ENCODE results near the gene TMEM72.

Gene TMEM72

DNA sequence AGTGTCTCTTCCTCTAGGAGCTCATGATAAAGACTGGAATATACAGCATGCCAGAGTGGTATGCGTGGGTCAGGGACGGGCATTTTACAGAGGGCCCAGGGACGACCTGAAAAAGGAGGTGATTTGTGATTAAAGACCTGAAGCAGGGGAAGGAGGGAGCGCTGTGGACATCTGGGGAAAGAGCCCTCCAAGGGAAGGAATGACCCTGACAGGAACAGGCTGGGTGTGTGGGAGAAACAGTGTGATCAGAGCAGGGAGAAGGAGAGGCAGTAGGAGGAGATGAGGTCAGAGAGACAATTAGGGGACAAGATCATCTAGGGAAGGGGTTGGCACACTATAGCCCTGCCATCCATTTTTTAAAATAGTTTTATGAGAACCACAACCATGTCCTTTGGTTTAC, 45.1 kb downstream of the TMEM72 start:
- H3K4me1 ChIP-seq (ENCODE audit: insufficient read depth, low read length, poor library complexity, severe bottlenecking), result peaks cover 27% of the 10 kb centered on the region
- no peaks in the 10 kb centered on the region for H3F3A ChIP-seq (ENCODE audit: low read depth)
- TF ChIP-seq EZH2phosphoT487 (IDR thresholded peaks at IDR 0.05; ENCODE audit: borderline replicate concordance), result no peak
- TF ChIP-seq, protein P1, sequence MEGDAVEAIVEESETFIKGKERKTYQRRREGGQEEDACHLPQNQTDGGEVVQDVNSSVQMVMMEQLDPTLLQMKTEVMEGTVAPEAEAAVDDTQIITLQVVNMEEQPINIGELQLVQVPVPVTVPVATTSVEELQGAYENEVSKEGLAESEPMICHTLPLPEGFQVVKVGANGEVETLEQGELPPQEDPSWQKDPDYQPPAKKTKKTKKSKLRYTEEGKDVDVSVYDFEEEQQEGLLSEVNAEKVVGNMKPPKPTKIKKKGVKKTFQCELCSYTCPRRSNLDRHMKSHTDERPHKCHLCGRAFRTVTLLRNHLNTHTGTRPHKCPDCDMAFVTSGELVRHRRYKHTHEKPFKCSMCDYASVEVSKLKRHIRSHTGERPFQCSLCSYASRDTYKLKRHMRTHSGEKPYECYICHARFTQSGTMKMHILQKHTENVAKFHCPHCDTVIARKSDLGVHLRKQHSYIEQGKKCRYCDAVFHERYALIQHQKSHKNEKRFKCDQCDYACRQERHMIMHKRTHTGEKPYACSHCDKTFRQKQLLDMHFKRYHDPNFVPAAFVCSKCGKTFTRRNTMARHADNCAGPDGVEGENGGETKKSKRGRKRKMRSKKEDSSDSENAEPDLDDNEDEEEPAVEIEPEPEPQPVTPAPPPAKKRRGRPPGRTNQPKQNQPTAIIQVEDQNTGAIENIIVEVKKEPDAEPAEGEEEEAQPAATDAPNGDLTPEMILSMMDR (conservative IDR thresholded peaks at IDR 0.05; ENCODE audit: low read length), result no peak
- H3K4me2 ChIP-seq (ENCODE audit: low read depth, low read length, poor library complexity, severe bottlenecking), result no peak overlapping the region
- H2AFZ ChIP-seq (ENCODE audit: low read length), result no peak overlapping the region
- no peaks in the 10 kb centered on the region for H3K9me3 ChIP-seq (ENCODE audit: insufficient read depth, low read depth, low read length)
- no peaks in the 10 kb centered on the region for H3K27me3 ChIP-seq (ENCODE audit: insufficient read depth, low read length, poor library complexity, severe bottlenecking)
- H3K9me2 ChIP-seq (replicated peaks; ENCODE audit: low read depth, low read length), result no peaks in the 10 kb centered on the region
- H3K4me3 ChIP-seq (ENCODE audit: low read length, poor library complexity, severe bottlenecking), result no peak overlapping the region
- peaks cover 10% of the 10 kb centered on the region; the same call in 1 of the 2 replicates for H3K79me2 ChIP-seq (ENCODE audit: insufficient read depth, low read length)
- H3K9ac ChIP-seq (ENCODE audit: low read depth, low read length, poor library complexity, severe bottlenecking), result no peak overlapping the region
- H4K20me1 ChIP-seq (ENCODE audit: insufficient read depth, low read length, poor library complexity, severe bottlenecking), result no peaks in the 10 kb centered on the region
- H3K36me3 ChIP-seq (ENCODE audit: insufficient read depth, low read length), result no peaks in the 10 kb centered on the region

- Histone ChIP-seq H3K27me3 (ENCODE audit: insufficient read depth, low read length, poor library complexity, severe bottlenecking) (no peaks in the 10 kb centered on the region), H3K9ac (ENCODE audit: low read depth, low read length, poor library complexity, severe bottlenecking) (no peak overlapping the region), H4K20me1 (ENCODE audit: insufficient read depth, low read length, poor library complexity, severe bottlenecking) (no peaks in the 10 kb centered on the region), H3K4me1 (ENCODE audit: insufficient read depth, low read length, poor library complexity, severe bottlenecking) (peaks cover 33% of the 10 kb centered on the region), H3F3A (ENCODE audit: low read depth) (no peaks in the 10 kb centered on the region), H3K4me2 (ENCODE audit: low read depth, low read length, poor library complexity, severe bottlenecking) (peak overlapping the region; percentile 93), H2AFZ (ENCODE audit: low read length) (no peak overlapping the region), H3K9me2 (replicated peaks; ENCODE audit: low read depth, low read length) (no peaks in the 10 kb centered on the region), H3K79me2 (ENCODE audit: insufficient read depth, low read length) (peaks cover 10% of the 10 kb centered on the region; the same call in 1 of the 2 replicates), H3K4me3 (ENCODE audit: low read length, poor library complexity, severe bottlenecking) (no peak overlapping the region), H3K9me3 (ENCODE audit: insufficient read depth, low read depth, low read length) (no peaks in the 10 kb centered on the region), H3K36me3 (ENCODE audit: insufficient read depth, low read length) (no peaks in the 10 kb centered on the region)
- TF ChIP-seq, protein P1 (conservative IDR thresholded peaks at IDR 0.05; ENCODE audit: low read length), result no peak
- no peak for TF ChIP-seq EZH2phosphoT487 (IDR thresholded peaks at IDR 0.05; ENCODE audit: borderline replicate concordance)
Observed at GRCh38 chr10:44956717-44957706, 45.9 kb downstream of the TMEM72 start.

DNA sequence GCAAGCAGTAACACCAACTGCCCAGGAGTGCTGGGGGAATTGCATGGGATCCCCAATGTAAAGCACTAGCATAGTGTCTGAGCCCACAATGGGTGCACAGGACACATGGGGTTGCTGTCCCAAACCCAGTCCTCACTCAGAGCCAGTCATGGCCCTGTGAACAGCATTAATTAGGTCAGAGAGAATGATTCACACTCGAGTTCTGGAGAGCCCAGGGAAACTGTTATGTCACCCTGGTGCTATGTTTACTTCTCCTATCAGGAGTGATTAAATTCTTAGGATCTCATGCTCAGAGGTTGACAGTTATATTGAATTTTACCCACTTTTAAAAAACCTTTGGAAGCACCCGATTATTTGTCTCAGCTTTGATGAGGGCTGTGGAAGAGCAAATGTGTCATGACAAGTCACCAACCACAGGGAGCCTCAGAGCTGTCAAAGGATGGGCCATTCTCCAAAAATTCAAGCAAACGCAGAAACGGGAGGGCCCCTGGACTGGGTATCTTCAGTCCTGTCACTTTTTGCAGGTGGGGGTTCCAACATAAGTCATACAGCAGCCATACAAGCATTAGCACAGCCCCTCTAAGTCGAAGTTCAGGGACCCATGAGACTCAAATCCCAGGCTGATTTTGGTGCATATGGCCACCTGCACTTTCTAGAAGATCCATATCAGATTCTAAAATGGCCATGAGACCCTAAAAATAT, 47.2 kb downstream of the TMEM72 start:
- Histone ChIP-seq H3K9me2 (replicated peaks; ENCODE audit: low read depth, low read length) (no peaks in the 10 kb centered on the region), H3F3A (ENCODE audit: low read depth) (no peaks in the 10 kb centered on the region), H3K27me3 (ENCODE audit: insufficient read depth, low read length, poor library complexity, severe bottlenecking) (no peaks in the 10 kb centered on the region), H3K9me3 (ENCODE audit: insufficient read depth, low read depth, low read length) (no peaks in the 10 kb centered on the region), H3K79me2 (ENCODE audit: insufficient read depth, low read length) (peaks cover 10% of the 10 kb centered on the region; the same call in 1 of the 2 replicates), H3K4me1 (ENCODE audit: insufficient read depth, low read length, poor library complexity, severe bottlenecking) (peaks cover 36% of the 10 kb centered on the region), H2AFZ (ENCODE audit: low read length) (no peak overlapping the region), H3K9ac (ENCODE audit: low read depth, low read length, poor library complexity, severe bottlenecking) (peak overlapping the region; percentile 72), H3K4me3 (ENCODE audit: low read length, poor library complexity, severe bottlenecking) (peak overlapping the region; percentile 88), H3K4me2 (ENCODE audit: low read depth, low read length, poor library complexity, severe bottlenecking) (peak overlapping the region; percentile 93), H4K20me1 (ENCODE audit: insufficient read depth, low read length, poor library complexity, severe bottlenecking) (no peaks in the 10 kb centered on the region), H3K36me3 (ENCODE audit: insufficient read depth, low read length) (no peaks in the 10 kb centered on the region)
- TF ChIP-seq EZH2phosphoT487 (IDR thresholded peaks at IDR 0.05; ENCODE audit: borderline replicate concordance), result no peak
- TF ChIP-seq, protein P1 (conservative IDR thresholded peaks at IDR 0.05; ENCODE audit: low read length), result no peak
